ENCODE data around the gene EIF4H.
"Not testable (repeated sequence)": the region's sequence is repeated elsewhere in the genome, so short reads cannot be mapped to it uniquely, and the experiment has no call there.

EIF4H gene

DNA sequence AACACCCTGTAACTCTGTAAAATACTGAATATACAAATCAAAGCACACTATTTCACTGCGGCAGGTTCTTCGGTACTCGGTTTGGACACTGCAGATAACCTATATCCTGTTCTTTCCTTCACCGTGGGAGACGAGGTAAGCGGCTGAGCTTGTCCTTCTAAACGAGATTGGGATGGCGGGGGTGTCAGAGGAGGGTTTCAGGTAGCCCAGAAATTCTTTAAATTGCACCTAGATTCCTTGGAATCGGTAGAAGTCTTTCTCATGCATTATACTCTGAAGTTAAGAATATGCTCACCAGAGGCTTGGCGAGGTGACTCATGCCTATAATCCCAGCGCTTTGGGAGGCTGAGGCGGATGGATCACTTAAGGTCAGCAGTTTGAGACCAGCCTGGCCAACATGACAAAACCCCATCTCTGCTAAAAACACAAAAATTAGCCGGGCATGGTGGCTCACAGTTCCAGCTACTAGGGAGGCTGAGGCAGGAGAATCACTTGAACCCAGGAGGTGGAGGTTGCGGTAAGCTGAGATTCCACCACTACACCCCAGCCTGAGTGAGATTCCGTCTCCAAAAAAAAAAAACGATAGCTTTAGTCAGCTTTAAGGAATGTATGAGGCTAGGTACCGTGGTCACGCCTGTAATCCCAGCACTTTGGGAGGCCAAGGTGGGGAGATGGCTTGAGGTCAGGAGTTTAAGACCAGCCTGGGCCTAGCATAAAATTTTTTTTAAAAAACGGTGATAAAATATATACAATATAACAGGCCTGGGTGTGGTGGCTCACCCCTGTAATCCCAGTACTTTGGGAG, 25.6 kb downstream of the EIF4H start:
- no peak for DNase-seq (ENCODE audit: low read depth)

DNA sequence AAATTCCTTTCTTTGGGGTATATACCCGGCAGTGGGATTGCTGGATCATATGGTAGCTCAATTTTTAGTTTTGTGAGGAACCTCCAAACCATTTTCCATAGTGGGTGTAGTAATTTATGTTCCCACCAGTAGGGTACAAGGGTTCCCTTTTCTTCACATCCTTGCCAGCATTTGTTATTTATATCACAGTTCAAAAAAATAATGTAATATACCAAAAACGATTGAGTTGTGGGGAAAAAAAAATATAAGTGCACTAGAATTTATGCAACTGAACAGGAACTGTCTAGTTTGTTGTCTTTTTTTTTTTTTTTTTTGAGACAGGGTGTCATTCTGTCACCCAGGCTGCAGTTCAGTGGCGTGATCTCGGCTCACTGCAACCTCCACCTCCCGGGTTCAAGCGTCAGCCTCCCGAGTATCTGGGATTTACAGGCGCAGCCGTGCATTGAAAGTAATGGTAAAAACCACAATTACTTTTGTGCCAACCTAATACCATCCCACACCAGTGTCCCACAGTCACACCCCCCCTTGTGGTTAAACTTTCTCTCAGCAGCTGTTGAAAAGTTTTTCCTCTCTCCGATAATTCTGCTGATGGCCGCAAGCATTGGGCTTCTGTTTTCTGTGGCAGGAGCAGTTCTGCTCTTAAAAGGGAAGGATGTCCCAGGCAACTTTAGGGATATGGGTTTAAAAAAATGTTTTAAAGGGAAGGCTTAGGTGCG, 28.8 kb downstream of the EIF4H start:
- DNase-seq (ENCODE audit: low read depth), result no peak

DNA sequence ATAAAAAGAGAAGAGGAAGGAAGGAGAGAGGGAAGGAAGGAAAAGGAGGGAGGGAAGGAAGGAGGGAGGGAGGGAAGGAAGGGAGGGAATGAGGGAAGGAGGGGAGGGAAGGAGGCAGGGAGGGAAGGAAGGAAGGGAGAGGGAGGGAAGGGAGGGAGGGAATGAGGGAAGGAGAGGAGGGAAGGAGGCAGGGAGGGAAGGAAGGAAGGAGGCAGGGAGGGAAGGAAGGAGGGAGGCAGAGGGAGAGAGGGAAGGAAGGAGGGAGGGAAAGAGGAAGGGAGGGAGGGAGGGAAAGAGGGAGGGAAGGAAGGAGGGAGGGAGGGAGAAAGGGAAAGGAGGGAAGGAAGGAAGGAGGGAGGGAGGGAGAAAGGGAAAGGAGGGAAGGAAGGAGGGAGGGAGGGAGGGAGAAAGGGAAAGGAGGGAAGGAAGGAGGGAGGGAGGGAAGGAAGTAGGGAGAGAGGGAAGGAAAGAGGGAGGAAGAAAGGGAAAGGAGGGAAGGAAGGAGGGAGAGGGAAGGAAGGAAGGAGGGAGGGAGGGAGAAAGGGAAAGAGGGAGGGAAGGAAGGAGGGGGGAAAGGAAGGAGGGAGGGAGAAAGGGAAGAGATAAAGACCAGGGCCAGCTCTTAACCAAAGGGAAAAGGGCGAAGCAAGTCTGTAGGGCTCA, 29.9 kb downstream of the EIF4H start:
- no peak for DNase-seq (ENCODE audit: low read depth)

DNA sequence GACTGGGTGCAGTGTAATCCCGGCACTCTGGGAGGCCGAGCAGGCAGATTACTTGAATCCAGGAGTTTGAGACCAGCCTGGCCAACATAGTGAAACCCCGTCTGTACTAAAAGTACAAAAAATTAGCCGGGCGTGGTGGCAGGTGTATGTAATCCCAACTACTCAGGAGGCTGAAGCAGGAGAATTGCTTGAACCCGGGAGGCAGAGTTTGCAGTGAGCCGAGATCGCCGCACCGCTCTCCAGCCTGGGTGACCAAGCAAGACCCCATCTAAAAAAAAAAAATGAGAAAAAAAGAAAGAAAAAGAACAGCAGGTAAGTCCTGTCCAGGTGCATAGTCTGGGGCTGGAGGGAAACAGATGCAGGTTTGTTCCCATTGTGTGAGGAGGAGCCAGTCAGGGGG, 31.9 kb downstream of the EIF4H start:
- not testable (repeated sequence) for DNase-seq (ENCODE audit: low read depth)

DNA sequence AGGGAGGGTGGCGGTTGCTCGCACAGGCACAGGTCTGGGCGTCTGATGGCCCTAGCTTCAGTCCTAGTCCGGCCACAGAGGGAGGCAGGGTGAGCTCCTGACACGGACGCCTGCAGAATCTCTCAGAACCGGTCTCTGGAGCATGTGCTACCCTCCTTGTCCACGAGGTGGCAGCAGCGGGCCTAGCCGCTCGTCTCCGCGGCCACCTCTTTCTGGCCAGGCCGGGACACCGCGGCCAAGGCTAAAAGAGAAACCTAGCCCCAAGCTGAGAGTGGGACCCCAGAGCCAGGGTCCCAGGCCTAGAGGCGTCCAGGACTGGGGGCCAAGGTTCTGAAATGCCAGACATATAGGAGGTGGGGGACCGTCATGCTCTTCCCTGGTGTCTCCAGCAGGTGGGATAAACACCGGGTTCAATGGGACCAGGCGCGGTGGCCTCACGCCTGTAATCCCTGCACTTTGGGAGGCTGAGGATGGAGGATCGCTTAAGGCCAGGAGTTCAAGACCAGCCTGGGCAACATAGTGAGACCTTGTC, 32.5 kb downstream of the EIF4H start:
- peak; percentile 42 for DNase-seq (ENCODE audit: low read depth)

DNA sequence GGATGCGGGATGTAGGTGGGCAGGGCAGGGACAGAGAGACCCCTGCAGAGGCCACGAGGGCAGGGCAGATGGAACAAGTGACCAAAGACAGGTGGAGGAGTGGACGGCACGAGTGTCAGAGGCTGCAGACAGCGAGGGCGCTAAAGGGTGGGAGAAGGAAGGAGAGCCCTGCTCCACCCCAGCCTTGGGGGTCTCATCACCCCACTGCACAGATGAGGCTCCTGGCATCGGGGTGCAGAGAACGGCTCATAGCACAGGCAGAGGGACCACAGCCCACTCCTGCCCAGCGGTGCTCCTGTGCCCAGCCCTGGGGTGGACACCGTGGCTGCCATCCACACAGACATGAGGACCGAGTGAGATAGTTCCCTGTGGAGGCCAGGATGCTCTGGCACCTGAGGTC, 33.4 kb downstream of the EIF4H start:
- DNase-seq (ENCODE audit: low read depth), result no peak

DNA sequence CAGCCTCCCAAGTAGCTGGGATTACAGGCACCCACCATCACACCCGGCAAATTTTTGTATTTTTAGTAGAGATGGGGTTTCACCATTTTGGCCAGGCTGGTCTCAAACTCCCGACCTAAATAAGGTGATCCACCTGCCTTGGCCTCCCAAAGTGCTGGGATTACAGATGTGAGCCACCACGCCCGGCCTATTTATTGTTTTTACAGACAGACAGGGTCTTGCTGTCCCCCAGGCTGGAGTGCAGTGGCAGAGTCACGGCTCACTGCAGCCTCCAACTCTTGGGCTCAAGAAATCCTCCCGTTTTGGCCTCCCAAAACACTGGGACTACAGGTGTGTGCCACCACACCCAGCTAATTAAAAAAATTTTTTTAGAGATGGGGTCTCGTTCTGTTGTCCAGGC, 34.1 kb downstream of the EIF4H start:
- DNase-seq (ENCODE audit: low read depth), result not testable (repeated sequence)

DNA sequence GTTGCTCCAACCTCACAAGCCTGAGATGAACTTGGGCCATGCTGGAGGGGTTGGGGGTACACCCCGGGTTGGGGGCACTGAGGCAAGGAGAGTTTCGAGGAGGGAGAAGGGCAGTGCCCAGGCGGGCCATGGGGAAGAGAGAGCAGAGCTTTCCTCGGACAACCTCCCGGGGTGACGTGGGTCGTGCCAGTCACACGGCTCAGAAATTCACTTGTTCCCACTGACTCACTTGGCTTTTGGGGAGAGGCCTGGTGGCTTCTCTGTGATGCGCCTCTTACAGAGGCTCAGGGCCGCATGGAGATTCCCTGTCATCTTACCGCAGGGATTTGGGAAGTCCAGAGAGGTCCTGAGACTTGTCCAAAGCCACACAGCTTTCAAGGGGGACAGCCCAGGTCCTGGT, 38.5 kb downstream of the EIF4H start:
- no peak for DNase-seq (ENCODE audit: low read depth)

DNA sequence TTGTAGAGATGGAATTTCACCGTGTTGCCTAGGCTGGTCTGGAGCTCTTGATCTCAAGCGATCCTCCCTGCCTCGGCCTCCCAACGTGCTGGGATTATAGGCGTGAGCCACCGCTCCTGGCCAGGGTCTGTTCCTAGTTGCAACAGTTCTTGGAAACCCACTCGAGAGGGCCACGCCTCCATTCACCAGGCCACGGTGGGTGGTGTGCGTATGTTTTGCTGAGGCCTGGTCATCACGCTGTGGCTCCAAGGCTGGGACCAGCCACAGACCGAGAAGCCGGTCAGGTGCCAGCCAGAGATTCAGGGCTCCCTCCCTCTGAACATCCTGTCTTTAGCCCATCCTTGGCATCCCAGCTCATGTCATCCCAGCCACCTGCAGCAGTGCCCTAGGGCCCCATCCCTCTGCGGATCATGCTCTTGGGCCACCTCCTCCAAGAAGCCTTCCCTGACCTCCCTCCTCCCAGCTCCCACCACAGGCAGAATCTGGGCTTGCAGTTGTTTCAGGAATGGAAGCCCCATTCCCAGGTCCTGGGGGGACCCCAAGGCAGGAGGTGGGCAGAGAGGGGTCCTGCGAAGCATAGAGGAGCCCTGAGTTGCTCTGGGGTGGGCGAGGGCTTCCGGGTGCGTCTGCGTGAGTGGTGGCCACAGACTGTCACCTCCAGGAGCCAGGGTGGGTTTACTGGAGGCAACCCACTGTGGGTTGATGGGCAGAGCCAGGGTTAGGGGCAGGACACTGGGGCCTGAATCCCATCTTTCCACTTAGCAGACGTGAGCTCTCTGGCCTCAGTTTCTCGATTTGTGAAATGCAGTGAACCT, 40.9 kb downstream of the EIF4H start:
- DNase-seq (ENCODE audit: low read depth), result no peak

DNA sequence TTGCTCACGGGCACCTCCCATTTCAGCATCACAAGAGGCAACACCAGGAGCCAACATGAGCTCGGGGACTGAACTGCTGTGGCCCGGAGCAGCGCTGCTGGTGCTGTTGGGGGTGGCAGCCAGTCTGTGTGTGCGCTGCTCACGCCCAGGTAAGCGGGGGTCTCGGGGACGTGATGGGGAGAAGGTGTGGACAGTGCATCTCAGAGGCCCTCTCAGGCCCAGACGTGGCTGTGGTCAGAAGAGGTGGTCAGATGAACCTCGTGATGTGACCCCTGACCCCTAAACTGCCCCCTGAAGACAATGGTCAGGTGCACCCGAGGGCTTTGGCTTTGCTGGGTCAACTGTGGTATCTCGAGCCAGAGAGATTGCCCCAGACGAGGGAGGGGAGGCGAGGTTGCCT, 41.8 kb downstream of the EIF4H start:
- DNase-seq (ENCODE audit: low read depth), result no peak

DNA sequence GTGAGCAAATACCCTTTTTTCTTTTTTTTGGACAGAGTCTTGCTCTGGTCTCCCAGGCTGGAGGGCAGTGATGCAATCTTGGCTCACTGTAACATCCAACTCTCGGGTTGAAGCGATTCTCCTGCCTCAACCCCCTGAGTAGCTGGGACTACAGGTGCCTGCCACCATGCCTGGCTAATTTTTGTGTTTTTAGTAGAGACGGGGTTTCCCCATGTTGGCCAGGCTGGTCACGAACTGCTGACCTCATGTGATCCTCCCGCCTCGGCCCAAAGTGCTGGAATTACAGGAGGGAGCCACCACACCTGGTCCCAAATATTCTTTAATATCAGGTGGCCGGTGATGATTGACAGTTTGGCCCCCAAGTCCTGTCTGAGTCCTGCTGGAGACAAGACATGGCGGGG, 42.2 kb downstream of the EIF4H start:
- DNase-seq (ENCODE audit: low read depth), result no peak

DNA sequence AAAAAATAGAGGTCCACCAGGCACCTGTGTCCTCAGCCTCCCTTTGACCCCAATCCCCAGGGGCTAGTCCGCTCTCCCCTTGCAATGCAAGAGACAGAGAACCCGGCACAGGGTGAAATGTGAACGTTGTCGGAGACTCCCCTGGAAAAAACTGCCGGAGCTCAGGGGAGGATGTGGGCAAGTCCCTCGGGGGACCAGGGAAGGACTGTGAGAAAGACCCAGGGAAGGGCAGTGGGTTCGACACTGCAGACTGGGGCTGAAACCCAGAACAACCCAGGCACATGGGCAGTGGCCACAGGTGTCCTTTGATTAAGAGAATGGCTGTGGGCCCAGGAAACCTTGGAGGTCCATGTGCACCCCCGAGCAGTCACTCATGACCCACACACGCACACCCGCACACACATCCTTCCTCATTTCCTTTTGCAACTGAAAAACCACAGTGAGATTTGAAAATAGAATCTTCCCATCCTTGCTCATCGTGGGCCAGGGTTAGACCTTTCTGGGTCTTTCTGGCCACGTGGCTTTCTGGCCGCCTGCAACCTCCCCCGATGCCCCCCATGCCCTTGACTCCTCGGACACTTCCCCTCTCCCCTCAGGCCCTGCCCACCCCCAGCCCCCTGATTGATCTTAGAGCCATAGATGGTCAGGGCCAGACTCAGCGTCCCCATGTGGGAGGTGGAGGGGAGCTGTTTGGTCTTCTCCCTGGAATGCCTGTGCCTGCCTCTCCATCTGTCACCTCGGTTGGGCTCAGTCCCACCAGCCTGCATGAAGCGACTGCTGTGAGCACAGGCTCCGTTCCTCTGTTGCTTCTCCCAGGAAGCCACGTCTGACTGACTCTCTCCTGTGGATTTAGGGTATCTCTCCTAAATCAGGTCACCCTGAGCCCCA, 43.5 kb downstream of the EIF4H start:
- no peak for DNase-seq (ENCODE audit: low read depth)

DNA sequence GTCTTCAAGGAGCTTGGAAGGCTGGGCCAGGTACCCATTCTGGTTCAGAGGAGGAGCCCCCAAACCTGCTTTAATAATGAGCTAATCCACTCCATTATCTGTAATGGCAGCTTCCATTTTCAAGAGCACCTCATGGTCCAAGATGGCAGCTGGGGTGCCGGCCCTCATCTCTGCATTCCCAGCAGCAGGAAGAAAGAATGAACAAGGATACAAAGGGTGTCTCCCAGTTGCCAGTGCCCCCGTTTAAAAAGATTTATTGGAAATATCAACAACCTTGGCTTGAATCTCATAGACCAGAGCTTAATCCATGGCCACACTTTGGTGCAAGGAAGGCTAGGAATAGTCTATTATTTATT, 44.2 kb downstream of the EIF4H start:
- no peak for DNase-seq (ENCODE audit: low read depth)

DNA sequence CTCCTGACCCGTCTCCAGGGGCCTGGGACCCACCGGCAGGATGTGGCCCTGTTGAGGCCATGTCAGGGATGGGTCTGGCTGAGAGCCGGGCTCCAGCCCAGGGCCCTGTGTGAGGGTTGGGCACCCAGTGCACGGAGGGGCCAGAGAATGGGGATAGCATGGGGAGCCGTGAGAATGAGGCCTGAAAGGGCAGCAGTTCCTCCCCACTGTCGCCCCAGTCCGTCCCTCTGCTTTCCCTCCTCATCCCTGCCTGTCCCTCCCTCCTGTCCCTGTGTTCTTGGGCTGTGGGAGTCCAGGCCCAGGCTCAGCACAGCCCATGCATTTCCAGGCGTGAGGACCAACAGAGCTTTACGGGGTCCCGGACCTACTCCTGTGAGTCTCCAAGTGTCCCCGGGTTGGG, 45.3 kb downstream of the EIF4H start:
- DNase-seq (ENCODE audit: low read depth), result no peak

DNA sequence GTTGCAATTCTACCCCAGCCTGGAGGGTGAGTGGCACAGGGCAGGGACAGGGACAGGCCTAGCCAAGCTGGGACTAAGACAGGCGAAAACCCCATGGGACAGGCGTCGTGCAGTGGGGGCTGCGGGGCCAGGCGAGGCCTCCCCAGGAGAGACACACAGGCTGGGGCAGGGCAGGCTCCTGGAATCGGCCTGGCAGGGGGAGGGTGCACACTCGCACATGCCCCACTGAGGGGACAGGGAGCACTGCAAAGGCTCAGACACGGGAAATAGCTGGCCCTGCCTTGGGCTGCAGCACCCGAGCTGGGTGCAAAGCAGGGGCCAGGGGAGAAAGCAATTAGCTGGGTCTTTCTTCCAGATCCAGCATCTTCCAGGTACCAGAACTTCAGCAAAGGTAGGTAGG, 46.1 kb downstream of the EIF4H start:
- no peak for DNase-seq (ENCODE audit: low read depth)

DNA sequence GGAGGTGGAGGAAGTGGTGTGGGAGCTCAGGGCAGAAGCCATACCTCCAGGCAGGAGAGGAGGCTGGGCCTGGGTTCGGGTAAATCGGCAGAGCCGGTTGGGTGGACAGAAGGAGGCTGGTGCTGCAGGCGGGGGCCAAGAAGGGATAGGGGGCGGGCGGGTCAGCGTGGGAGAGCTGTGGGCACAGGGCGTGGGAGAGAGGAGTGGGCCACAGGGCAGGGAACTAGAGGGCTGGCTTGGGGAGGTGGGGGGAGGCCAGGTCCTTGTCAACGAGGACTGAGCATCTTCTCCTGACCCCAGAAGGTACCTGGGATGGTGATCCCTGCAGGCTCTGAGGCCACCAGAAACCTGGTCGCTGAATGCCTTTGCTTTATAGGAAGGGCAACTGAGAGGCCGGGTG, 47.6 kb downstream of the EIF4H start:
- no peak for DNase-seq (ENCODE audit: low read depth)

DNA sequence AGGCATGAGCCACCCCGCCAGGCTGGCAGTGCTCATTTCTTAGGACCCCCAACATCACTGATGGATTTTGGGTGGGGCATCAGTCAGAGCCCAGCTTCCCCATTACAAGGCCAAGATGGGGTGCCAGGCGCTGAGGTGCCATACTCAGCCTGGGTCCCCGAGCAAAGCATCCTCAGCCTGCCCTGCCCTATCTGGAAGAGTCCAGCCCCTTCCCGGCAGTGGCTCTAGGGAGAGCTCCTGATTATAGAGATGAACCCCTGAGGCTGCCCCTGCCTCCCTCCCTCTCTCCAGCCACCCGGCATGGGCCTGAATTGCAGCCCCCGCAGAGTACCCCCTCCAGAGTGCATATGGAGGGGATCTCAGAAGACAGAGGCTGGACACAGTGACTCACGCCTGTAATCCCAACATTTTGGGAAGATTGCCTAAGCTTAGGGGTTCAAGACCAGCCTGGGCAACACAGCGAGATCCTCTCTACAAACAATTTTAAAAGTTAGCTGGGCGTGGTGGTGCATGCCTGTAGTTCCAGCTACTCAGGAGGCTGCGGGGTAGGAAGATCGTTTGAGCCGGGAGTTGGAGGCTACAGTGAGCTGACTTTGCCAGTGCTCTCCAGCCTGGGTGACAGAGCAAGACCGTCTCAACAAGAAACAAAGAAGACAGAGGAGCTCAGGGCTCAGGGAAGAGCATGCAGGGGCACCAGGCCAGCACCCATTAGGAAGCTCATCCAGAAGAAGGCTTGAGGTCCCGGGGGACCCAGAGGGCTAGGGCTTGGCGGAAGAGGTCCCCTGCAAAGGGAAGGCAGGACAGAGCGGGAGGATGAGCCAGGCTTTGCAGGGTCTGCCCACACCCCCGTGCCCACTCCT, 48.9 kb downstream of the EIF4H start:
- no peak for DNase-seq (ENCODE audit: low read depth)

DNA sequence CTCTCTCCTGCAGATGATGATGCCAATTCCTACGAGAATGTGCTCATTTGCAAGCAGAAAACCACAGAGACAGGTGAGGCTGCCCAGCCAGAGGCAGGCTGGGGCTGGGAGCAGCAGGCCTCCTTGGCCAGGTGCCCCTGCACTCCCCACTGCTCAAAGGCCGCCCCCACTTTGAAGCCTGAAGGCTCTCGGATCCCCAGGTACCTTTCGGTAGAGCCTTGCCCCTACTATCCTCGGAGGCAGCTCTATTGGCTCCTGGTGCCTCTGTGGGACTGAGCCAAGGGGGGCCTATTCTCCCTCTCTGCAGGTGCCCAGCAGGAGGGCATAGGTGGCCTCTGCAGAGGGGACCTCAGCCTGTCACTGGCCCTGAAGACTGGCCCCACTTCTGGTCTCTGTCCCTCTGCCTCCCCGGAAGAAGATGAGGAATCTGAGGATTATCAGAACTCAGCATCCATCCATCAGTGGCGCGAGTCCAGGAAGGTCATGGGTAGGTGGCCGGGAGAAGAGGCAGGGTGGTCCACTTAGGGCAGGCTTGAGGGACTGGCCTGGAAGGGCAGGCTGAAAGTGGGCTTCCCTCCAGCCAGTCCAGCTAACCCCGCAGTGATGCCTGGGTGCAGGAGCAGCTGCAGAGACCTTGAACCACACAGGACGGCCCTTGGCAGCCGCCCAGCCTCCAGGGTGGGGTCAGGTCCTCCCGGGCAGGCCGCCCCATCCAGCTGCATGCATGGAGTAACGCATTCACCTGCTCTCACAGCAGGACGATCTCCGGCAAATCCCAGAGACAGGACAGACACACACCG, 49.8 kb downstream of the EIF4H start:
- DNase-seq (ENCODE audit: low read depth), result no peak

DNA sequence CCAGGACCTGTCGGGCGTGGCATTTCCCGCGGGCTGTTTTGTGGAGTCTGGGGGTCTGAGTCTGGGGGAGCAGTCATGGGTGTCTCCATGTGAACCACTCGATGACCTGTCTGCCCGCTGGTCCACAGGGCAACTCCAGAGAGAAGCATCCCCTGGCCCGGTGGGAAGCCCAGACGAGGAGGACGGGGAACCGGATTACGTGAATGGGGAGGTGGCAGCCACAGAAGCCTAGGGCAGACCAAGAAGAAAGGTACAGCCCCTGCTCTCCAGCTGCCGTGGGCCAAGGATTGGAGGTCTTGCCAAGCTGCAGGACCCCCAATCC, 50.3 kb downstream of the EIF4H start:
- DNase-seq (ENCODE audit: low read depth), result no peak

Measured in HS-5 (cell line).